Uterus (tissue), 4 donors: ENCODE results near the gene TMEM151A. TPM values are rescaled to one million over a fixed set of nuclear protein-coding genes. Genes with fewer than 3 reads are reported as not detected.

Experiments used
- DNase-seq, 2 donors: peaks; one replicate each; pipeline ENCODE4 v3.0.0-alpha.2; 2019 to 2020
- H3K27ac ChIP-seq, 2 donors: fragments of 200-600 bp; sonication (generic); 1 replicate in 1 of 2; 2 replicates in 1 of 2; pipeline ENCODE4 v1.5.1; 2016 to 2018
- H3K27me3 ChIP-seq, 2 donors: fragments of 200-600 bp; sonication (generic); one replicate each; pipeline ENCODE4 v1.5.1; 2018 to 2019; ENCODE audit warnings: control low read depth in 1 of 2
- H3K36me3 ChIP-seq, 2 donors: fragments of 200-600 bp; sonication (generic); one replicate each; pipeline ENCODE4 v1.5.1; 2019; ENCODE audit warnings: control low read depth in 1 of 2
- H3K4me1 ChIP-seq, 2 donors: fragments of 200-600 bp; sonication (generic); one replicate each; pipeline ENCODE4 v1.5.1; 2018 to 2019; ENCODE audit warnings: control low read depth in 1 of 2
- H3K4me3 ChIP-seq, 2 donors: fragments of 200-600 bp; sonication (generic); 1 replicate in 1 of 2; 2 replicates in 1 of 2; pipeline ENCODE4 v1.5.1; 2018 to 2019; ENCODE audit warnings: mild to moderate bottlenecking in 1 of 2
- H3K9me3 ChIP-seq, 2 donors: fragments of 200-600 bp; sonication (generic); one replicate each; pipeline ENCODE4 v1.5.1; 2019; ENCODE audit warnings: control low read depth in 1 of 2
- CTCF ChIP-seq, 4 experiments: fragments of 200-600 bp in 2 of 4; fragments of 450-650 bp in 2 of 4; sonication (generic) in 2 of 4; IDR thresholded peaks; one replicate each; pipeline ENCODE4 v1.5.1; 2016 to 2019; ENCODE audit warnings: antibody characterized with exemption in 4 of 4, mild to moderate bottlenecking in 2 of 4, moderate library complexity in 1 of 4
- POLR2A ChIP-seq, 2 donors: fragments of 450-650 bp; IDR thresholded peaks; one replicate each; pipeline ENCODE4 v1.6.1; 2016; ENCODE audit warnings: antibody characterized with exemption in 2 of 2, mild to moderate bottlenecking in 1 of 2, moderate library complexity in 1 of 2
- intact Hi-C: fragments of 100-400 bp; cut with DNase I; formaldehyde crosslinking; loops from one replicate; pipeline ENCODE4 v1.15.1; 2023; ENCODE audit warnings: low total_unique reads
- total RNA-seq, 4 donors: library from RNA; depleted of rRNA in 3 of 4; stranded (reverse); fragments of >200 nt in 3 of 4; gene quantifications; one replicate each; pipeline versions ENCODE4 v1.1.0 to v1.2.4, GENCODE V29; 2014 to 2023
- donor health status: DM: yes; HTN: yes; CAD: no.

Gene TMEM151A
- total RNA-seq, 4 donors from 2014 or later: 0.27 TPM; not detected in 3

DNA sequence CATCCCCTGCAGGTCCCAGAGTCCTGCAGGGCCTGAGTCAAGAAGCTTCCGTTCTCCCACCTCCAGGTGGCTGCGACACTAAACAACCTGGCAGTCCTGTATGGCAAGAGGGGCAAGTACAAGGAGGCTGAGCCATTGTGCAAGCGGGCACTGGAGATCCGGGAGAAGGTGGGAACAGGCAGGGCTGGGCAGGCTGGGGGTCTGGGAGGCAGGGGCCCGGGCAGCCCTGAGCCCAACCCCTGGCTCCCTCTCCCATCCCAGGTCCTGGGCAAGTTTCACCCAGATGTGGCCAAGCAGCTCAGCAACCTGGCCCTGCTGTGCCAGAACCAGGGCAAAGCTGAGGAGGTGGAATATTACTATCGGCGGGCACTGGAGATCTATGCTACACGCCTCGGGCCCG, 27.9 kb upstream of the TMEM151A start:
- Histone ChIP-seq H3K27me3 (no peaks in the 10 kb centered on the region), H3K9me3 (no peaks in the 10 kb centered on the region), H3K4me1 (peaks cover 0 to 8% of the 10 kb centered on the region in 2 donors), H3K4me3 (no peak overlapping the region), H3K36me3 (no peaks in the 10 kb centered on the region), H3K27ac (no peak overlapping the region)
- DNase-seq: no peak
- TF ChIP-seq POLR2A (IDR thresholded peaks at IDR 0.05) (no peak), CTCF (IDR thresholded peaks at IDR 0.05) (no peak)
- intact Hi-C loops: no loop called here

GRCh38 chr11:66264383-66264782, 27.3 kb upstream of the TMEM151A start:
- Histone ChIP-seq H3K4me1 (peaks cover 0 to 9% of the 10 kb centered on the region in 2 donors), H3K27ac (no peak overlapping the region), H3K9me3 (no peaks in the 10 kb centered on the region), H3K4me3 (no peak overlapping the region), H3K27me3 (no peaks in the 10 kb centered on the region), H3K36me3 (no peaks in the 10 kb centered on the region)
- intact Hi-C loops: no loop called here
- TF ChIP-seq POLR2A (IDR thresholded peaks at IDR 0.05) (no peak), CTCF (IDR thresholded peaks at IDR 0.05) (no peak)
- DNase-seq: no peak

- intact Hi-C loops: no loop called here
- H3K9me3 ChIP-seq: no peaks in the 10 kb centered on the region
- no peaks in the 10 kb centered on the region for H3K27me3 ChIP-seq
- no peaks in the 10 kb centered on the region for H3K36me3 ChIP-seq
- no peak overlapping the region for H3K4me3 ChIP-seq
- TF ChIP-seq POLR2A (IDR thresholded peaks at IDR 0.05) (no peak), CTCF (IDR thresholded peaks at IDR 0.05) (no peak)
- no peak for DNase-seq
- no peak overlapping the region for H3K27ac ChIP-seq
- peaks cover 0 to 14% of the 10 kb centered on the region in 2 donors for H3K4me1 ChIP-seq
These were observed 26.8 kb upstream of the TMEM151A start for GRCh38 chr11:66264914-66265313.

GRCh38 chr11:66265531-66266377, 25.9 kb upstream of the TMEM151A start:
- H3K36me3 ChIP-seq: no peaks in the 10 kb centered on the region
- H3K27me3 ChIP-seq: no peaks in the 10 kb centered on the region
- intact Hi-C loops: no loop called here
- H3K9me3 ChIP-seq: no peaks in the 10 kb centered on the region
- H3K4me1 ChIP-seq: peaks cover 5 to 14% of the 10 kb centered on the region in 2 donors
- TF ChIP-seq CTCF (IDR thresholded peaks at IDR 0.05) (no peak), POLR2A (IDR thresholded peaks at IDR 0.05) (no peak)
- H3K4me3 ChIP-seq: no peak overlapping the region
- no peak overlapping the region for H3K27ac ChIP-seq
- no peak for DNase-seq

DNA sequence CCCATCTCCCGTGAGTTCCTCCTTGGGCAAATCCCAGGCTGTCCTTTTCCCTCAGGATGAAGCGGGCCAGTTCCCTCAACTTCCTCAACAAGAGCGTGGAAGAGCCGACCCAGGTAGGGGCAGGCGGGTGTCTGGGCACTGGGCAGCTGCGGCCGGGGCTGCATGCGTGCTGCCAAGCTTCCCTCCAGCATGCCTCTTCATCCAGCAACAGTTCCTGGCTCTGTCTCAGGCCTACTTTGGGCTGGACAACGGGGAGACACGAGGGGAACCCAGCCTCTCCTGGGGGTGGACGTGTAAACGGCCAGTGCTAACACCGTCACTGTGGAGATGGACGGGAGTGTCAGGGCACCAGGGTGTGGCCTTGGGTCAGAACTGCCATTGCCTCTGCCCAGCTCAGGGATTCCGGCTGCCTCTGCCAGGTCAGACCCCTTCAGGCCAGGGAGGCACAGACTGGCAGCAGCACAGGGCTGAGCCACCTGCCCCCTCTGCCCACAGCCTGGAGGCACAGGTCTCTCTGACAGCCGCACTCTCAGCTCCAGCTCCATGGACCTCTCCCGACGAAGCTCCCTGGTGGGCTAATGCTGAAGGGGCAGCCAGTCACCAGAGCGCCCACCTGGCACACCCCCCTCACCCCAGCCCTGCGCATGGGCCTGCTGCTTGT, 25.2 kb upstream of the TMEM151A start:
- no peak for TF ChIP-seq POLR2A (IDR thresholded peaks at IDR 0.05)
- TF ChIP-seq CTCF (IDR thresholded peaks at IDR 0.05): no peak
- Histone ChIP-seq H3K4me3 (peak overlapping the region; percentile 59 to 97), H3K4me1 (peaks cover 6 to 14% of the 10 kb centered on the region in 2 donors), H3K27me3 (no peaks in the 10 kb centered on the region), H3K27ac (peak overlapping the region; percentile 97), H3K9me3 (no peaks in the 10 kb centered on the region), H3K36me3 (no peaks in the 10 kb centered on the region)
- intact Hi-C loops: no loop called here
- no peak for DNase-seq
